GM19324 (cell line): ENCODE data around the gene BBS12.

Source experiments
- ATAC-seq: cut with Tn5 transposase; IDR thresholded peaks from one replicate; pipeline ENCODE4 v1.9.1; 2021; ENCODE audit warnings: mild to moderate bottlenecking, moderate library complexity; ENCODE audit not compliant: unreplicated experiment, low FRiP score

Gene BBS12

DNA sequence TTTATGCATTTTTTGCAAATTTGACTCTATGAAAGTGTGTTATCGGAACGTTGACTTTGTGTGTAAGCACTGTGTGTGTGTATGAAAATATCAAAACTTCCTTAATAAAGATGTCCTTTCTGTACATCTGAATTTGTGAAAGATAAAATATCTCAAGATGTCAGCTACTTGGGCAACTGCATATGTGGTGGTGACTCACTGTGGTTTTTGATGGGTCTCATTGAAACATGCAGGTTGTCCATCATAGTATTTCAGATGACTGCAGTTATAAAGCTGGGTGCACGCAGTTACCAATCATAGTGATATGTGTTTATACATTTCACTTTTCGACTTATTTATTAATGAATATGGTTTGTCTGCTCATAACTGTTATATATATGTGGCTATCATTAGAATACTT lies 19.7 kb upstream of the BBS12 start:
- ATAC-seq = no peak

DNA sequence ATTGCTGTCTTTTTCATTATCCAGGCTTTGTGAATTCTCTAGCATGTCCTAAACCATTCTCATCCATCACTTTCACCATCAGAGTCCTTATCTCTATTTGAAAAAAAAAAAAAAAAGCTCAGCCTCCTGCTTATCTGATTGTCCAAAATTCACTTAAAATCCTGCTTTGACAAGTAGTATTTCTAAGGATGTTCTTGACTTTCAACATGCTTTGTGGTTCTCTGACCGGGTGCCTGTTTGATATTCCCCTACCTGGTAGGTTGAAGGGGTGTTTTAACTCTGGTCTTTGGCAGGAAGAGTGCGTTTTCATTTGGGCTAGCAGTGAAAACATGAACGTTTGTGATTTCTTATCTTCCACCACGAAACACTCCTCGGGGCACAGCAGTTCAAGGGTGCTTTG lies 17.3 kb upstream of the BBS12 start:
- no peak for ATAC-seq

DNA sequence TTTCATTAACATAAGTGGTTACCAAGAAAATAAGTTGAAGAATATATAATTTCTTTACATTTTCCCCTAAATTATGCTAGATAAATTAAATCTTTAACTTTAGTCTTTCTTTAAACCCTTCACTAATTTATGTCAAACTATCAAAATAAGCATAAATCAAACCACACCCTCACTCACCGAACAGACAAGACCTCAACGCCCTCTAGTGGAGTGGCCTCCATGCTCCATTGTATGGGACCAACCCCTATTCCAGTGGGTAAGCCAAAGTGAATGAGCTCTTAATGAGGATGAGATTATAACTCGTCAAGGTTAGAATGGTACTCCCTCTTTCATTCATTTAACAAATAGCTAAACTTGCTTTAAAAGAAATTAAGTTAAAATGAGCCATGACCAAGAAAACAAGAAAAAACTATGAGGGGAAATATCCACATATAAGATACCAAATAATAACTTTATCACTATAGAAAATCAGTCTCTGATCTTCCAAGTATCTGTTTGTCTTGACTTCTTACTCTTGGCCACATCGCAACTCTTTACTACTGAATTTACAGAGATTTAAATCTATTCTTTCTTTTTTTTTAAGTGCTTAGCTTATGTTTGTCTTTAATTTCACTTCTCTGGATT lies 15.6 kb upstream of the BBS12 start:
- peak; percentile 79 for ATAC-seq

DNA sequence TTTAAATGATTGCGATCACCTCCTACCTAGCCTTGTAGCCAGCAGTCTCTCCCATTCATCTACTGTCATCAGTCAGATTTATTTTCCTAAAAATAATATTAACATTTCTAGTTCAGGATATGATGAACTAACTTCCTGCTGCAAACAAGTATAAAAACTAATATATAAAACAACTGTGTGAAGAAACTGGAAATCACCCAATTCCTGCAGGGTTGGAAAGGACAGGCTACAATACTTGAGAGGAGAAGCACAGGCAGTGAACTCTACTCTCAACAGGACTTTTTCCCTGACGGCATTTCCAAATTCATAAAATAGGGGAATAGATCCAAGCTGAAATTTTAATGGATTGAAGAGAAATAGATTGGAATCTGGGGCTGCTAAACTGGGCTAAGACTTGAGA lies 14.2 kb upstream of the BBS12 start:
- ATAC-seq = no peak

DNA sequence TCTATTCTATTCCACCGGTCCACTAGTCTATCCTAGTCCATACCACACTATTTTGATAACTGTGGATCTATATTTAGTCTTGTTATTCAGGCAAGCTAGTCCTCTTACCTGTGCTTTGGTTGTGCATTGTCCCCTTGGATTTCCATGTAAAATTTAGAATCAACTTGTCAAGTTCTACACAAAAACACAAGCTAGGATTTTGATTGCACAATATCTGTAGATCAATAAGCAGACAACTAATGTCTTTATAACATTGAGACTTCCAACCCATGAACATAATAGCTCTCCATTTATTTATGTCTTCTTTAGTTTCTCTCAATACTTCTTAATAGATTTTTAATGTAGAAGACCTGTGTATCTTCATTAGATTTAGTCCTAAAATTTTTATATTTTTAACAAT lies 10.2 kb upstream of the BBS12 start:
- no peak for ATAC-seq

DNA sequence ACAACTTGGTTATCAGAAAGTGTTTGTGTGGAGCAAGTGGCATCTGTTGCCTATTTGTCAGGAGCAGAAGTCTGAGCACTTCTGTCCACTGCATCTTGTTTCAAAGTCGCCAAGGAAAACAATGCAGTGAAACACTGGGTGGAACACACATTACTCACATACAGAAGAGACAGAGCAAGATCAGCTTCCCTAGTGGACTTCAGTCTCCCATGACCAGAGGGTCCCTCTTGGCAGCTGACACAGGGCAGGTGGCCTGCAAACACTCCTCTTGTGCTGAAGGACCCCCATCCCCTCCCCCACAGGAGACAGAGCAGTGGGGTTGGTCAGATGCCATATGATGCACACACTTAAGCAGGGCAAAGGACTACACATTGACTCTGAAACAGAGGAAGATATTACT lies 3.6 kb upstream of the BBS12 start:
- ATAC-seq = no peak

DNA sequence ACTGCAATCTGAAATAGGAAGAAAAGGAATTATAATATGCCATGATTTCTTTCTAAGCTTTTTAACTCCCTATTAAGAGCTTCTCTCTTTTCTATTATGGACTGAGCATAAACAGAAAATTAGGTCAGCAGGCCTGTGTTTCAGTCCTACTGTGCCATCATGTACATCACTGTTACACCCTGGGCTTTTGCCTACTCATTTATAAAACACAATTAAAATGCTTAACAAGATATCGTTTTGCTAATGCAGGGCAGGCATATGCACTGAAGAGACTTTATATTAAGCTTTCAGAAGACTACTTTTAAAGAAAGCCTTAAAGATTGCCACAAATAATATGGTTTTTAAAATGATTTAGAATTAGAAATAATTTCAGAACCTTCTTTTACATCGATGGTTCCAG lies 828 bp upstream of the BBS12 start:
- no peak for ATAC-seq

DNA sequence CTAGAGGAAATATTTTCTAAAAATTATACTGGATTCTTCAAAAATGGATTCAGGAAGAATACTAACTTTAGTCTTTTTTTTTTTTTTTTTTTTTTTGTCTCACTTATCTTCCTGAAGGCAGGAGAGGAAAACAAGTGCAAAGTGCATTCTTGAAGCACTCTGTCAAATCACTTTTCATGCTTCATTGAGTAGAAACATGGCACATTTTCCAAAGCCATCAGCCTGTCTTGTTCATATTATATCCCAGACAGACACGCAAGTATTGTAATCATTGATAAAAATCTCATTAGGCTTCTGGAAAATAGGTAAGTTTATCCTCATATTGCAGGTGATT lies 1.2 kb downstream of the BBS12 start:
- no peak for ATAC-seq

DNA sequence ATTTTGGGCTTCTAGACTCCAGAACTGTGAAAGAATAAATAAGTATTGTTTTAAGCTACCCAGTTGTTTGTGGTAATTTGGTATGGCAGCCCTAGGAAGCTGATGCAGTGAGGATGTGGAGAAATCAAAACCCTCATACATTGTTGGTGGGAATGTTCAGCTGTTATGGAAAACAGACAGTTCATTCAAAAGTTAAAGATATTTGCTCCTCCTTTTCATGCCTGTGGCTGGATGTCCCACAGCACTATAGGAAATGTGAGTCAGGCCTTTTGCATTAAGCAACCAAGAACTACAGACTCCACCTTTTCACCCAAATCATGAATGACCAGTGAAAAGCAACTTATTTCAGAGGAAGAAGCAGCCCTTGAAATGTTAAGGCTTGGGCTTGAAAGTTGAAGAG lies 6.7 kb downstream of the BBS12 start:
- ATAC-seq = no peak

DNA sequence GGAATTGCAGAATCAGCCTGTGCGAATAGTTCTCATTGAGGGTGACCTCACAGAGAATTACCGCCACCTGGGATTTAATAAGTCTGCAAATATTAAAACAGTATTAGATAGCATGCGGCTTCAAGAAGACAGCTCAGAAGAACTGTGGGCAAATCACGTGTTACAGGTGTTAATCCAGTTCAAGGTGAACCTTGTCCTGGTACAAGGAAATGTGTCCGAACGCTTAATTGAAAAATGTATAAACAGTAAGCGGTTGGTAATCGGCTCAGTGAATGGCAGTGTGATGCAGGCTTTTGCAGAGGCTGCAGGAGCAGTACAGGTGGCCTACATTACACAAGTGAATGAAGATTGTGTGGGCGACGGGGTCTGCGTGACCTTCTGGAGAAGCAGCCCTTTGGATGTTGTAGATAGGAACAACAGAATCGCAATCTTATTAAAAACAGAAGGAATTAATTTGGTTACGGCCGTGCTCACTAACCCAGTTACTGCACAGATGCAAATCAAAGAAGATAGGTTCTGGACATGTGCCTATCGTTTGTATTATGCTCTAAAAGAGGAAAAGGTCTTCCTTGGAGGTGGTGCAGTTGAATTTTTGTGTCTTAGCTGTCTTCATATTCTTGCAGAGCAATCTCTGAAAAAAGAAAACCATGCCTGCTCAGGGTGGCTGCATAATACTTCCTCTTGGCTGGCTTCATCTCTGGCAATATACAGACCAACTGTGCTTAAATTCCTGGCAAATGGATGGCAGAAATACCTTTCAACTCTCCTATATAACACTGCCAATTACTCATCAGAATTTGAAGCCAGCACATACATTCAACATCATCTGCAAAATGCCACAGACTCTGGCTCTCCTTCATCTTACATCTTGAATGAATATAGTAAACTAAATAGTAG lies 10.7 kb downstream of the BBS12 start:
- no peak for ATAC-seq

DNA sequence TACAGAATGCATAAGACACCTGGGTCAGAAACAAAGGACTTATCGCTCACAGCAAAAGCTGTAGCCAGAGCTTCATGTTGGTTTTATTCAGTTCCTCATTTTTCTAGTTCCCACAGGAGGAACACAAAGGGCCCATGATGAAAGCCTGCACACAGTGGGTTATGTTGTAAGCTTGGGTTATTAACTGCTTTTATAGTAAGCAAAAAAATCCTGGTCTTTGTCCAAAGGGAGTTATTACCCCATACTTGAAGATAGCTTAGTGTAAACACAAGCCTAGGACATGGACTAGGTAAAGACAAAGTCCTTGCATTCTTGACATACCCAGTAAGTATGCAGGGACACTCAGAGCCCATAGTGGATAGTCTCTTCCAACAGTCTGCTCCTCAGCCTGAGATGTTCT lies 11.7 kb downstream of the BBS12 start:
- no peak for ATAC-seq

DNA sequence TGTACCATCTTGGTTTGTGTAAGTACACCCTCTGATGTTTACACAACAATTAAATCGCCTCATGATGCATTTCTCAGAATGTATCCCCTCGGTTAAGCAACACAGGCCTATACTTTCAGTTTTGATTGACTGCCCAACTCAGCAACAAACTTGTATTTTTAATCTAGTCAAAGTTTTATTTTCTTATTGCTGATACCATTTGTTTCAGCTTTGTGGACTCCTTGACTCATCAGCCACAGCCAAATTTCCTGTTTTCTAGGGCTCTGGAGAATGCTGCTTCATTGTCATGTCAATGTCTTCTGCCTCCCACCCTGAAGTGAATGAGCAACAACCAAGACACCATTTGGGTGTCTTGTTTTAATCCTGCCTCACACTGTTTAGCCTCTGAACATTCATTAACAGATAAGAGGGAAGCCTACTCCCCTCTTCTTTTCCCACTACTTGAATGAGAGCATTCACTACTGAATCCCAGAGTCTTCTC lies 14.0 kb downstream of the BBS12 start:
- ATAC-seq = no peak

DNA sequence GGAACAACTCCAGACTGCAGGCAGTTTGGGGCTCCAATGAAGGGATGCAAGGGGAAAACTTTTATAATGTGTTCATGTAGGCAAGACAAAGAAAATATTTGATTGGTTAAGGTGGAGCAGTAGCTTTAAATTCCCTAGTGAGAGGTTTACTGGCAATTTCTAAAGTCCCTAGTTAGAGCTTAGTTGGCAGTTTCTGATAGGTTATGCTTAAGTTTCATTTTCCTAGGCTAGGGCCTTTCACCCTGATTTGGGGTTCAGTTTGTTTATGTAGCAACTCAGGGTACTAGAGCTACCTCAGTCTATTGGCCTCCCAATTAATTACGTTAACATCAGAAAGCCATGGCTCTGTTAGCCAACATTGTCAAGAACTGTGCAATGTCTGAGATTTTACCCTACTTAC lies 14.6 kb downstream of the BBS12 start:
- ATAC-seq = no peak

DNA sequence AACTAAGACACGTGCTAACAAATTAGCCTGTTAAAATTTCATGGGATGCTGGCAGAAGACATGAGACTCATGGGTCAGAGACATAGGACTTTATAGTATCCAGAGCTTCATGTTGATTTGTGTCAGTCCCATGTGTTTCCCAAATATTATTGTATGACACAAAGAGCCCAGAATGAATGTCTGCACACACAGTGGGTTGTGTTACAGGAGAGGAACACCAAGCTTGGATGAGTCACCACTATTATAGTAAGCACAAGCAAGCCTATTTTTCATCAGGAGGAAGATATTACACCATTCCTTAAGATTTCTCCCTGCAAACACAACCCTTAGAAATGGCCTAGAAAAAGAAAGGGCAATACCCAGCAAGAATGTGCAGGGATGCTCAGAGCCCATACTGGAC lies 15.4 kb downstream of the BBS12 start:
- no peak for ATAC-seq

DNA sequence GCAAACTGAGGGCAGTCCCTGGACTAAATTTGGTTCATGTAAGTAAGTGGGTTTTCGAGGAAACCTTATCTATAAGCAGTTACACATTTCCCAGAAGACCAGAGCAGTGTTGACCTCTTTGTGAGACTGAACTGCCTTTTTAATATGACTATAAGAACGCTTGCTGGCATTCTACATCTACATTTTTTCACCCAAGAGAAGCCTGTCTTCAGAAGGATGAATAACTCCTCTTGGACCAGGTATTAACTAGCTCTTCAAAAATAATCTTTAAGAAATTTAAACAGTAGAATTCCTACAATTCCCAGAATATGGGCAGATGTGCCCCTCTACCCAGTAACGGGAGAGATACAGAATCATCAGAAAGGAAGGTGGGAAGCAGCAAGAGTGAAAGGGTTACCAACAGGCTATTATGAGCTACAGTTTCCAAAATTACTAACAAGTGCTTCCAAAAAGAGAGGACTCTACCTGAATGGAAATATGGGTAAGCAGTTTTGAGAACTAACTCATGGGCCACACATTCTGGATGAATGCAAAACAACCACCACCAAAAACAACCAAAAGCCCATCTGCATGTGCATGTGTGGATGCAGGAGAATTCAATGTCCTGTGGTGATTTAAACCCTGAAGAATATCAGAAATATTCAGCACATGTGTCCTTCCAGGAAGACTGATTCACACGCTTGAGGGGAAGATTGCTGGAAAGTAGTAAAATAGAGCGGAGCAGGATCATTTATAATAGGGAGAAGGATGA lies 17.4 kb downstream of the BBS12 start:
- no peak for ATAC-seq

DNA sequence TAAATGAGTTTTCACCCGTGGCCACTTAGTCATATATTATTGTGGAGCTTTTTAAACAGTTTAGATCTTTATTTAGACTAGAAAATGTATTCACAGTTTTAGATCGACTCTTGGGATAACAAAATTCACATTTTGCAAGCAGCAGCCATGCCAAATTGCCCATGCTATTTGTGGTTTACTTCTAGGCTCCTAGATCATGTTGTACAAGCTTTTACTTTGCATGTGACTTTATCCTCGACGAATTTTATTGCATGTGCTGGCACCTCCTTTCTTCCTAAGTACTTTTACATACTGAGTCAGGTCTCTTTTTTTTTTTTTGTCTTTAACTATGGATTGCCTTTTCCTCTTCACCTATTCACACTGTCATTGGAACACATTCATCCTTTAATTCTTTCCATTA lies 23.2 kb downstream of the BBS12 start:
- ATAC-seq = no peak

DNA sequence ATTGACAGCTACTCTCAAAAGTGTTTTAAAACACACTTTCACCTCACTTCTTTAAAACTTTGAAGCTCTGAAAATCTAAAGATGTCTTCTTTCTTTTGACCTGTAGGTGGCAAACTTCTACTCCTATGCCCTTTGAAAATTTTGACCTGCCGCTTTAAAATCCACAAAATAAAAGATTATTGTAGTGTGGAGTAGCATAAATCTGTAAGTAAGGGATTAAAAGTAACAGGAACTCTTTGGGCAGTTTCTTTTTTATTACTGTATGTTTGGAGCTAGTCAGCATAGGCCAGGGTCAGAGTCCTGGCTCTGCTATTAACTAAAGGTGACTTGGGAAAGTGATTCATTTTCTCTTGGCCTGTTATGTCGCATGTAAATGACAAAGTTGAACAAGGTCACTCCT lies 25.5 kb downstream of the BBS12 start:
- ATAC-seq = peak; percentile 44

DNA sequence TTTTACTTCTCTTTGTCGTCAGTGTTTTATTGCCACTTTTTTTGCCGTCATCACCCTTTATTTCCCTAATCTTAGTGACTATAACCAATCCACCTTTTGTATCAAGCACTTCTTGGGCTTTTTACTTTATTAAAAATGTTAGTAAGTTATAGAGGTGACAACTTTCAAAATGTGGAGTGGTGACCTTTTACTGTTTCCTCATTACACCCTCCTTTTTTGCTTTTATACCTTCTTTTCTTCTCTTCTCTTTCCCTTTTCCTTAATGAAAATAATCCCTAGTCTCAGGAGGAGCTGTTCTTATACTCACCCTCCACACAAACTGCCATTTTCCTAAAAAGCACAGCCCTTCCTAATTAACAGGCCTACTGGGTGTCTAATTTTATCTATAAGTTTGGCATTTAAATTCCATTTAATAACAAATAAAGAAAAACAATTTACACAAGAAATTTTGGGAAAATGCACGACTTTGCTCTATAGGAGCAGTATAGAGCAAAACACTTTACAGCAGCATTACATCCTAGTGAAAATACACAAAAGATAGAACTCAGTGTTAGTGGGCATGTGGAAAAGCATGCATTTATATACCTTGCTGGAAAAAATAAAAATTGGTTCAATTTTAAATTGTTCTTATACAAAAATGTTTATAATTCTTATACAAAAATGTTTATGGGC lies 27.3 kb downstream of the BBS12 start:
- ATAC-seq = no peak

DNA sequence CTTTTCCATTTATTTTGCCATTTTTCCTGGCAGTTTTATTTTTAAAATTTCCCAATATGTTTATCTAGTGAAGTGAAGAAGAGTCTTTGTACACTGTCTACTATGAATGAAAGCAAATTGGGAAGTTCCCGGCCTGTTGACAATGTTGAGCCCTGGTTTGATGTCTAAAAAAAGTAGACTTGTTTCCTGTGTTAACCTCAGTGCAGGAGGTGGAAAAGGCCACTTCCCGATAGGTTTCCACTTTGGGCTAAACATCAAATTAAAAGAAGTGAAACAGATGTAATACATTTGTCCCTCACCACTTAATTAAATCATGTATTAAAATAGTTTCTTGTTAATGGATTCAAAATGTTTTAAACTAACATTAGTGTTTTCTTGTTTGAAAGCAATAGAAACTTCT lies 30.0 kb downstream of the BBS12 start:
- no peak for ATAC-seq

DNA sequence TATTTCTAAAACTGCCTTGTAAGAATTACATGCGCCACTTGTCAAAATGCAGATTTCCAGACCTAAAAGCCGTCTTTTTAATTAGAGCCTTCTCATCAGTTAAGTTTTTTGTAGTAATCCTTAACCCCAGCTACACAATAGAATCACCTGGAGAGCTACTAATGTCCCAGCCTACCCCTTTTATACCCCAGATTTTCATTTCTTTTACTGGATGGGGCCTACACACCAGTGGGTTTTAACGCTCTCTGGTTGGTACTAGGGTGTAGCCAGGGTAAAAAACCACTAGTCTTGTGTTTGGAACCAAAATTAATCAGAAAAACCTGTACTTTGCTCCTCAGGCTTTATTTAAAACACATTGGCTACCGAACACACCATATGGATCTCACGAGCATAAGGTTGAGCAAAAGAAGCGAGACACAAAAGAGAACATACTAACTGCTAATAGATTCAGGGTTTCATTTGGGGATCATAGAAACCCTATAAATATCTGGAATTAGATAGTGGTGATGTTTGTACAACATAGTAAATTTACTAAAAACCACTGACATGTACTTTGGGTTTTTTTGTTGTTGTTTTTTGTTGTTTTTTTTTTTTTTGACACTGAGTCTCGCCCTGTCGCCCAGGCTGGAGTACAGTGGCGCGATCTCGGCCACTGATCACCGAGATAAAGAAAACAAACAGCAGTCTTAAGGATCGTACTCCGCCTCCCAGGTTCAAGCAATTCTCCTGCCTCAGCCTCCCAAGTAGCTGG lies 30.6 kb downstream of the BBS12 start:
- ATAC-seq = no peak
